Mammary epithelial cell (primary cell): Measurements from ENCODE around the gene ENDOV.

Source experiments
- CTCF ChIP-seq, 2 donors: IDR thresholded peaks in 1 of 2; conservative IDR thresholded peaks in 1 of 2; 2 replicates each; pipeline ENCODE4 v1.5.1; 2011 to 2012; ENCODE audit warnings: inconsistent platforms in 2 of 2, low read length in 2 of 2, mild to moderate bottlenecking in 2 of 2, control low read depth in 1 of 2, low read depth in 1 of 2; ENCODE audit not compliant: insufficient read depth in 1 of 2; ENCODE audit errors: extremely low read depth in 1 of 2
- EZH2 ChIP-seq: IDR thresholded peaks from 2 replicates; pipeline ENCODE4 v1.6.1; 2012; ENCODE audit warnings: low read length, inconsistent platforms, borderline replicate concordance

- no peak for TF ChIP-seq CTCF (conservative IDR thresholded peaks at IDR 0.05 in 1 of 2, IDR thresholded peaks at IDR 0.05 in 1 of 2; ENCODE audit: extremely low read depth in 1 of 2, insufficient read depth in 1 of 2, low read depth in 1 of 2, low read length in 2 of 2)
- TF ChIP-seq EZH2 = no peak
Observed at GRCh38 chr17:80442764-80443163, 27.8 kb downstream of the ENDOV start.
